ENCODE results near the gene IYD. TPM values are rescaled to one million over a fixed set of nuclear protein-coding genes. Genes with fewer than 3 reads are reported as not detected.
A peak's percentile ranks its signal among the peaks of the same experiment; 100 is the strongest.

IYD gene
- polyA plus RNA-seq, 1 experiment = not detected

DNA sequence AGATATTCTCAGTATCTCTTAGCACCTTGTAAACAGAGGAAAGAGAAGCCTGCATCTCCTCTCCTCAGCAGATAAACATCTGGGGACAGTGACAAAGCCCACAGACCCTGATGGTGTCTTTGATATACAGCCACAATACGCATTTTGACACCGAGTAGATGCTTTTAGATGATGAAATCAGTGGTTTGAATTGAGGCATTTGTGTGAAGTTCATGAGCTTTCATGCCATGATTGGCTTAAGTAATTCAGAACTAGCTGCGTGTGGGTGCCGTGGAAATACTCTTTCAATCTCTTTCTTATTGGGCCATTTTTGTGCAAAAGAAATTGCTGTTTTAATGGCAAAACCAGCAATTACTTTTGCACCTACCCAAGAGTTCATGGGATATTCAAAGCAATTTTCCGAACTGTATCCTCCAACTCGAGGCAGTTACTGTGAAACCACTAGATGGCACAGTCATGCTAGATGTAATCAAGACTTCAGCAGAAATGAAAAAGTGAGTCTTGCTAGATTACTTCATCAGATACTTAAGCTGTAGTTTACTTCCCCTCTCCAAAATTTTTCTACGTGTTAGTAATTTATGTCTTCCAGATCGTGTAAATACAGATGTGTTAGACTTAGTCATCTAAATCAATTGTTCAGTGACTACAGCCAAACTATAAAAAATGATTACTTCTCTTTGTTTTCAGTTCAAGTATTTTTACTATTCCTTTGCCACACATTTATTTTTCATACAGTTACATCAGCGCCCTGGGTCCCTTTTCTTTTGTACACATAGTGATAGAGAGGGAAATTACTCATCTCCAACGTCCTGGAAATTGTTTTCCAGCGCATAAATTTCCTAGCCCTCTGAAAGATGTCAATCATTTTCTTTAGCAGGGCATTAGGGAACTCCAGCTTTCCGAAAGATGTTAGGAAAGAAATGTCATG, 49.4 kb downstream of the IYD start:
- Histone ChIP-seq H3K27ac (ENCODE audit: low read depth, low read length) (no peak overlapping the region), H3K9me3 (ENCODE audit: control insufficient read depth, insufficient read depth, low read length) (no peaks in the 10 kb centered on the region), H3K4me3 (ENCODE audit: low read depth, low read length) (peak overlapping the region; percentile 38; the same call in 1 of the 2 replicates), H3K27me3 (ENCODE audit: control insufficient read depth, insufficient read depth, low read length) (no peaks in the 10 kb centered on the region)
- CTCF ChIA-PET = interaction anchor here (0.6 to 7.3 kb wide), 28 partner anchors 8 to 932 kb away, joined by 3 to 183 read pairs (median 4); no protein-coding TSS in a partner anchor
- TF ChIP-seq, protein P1, sequence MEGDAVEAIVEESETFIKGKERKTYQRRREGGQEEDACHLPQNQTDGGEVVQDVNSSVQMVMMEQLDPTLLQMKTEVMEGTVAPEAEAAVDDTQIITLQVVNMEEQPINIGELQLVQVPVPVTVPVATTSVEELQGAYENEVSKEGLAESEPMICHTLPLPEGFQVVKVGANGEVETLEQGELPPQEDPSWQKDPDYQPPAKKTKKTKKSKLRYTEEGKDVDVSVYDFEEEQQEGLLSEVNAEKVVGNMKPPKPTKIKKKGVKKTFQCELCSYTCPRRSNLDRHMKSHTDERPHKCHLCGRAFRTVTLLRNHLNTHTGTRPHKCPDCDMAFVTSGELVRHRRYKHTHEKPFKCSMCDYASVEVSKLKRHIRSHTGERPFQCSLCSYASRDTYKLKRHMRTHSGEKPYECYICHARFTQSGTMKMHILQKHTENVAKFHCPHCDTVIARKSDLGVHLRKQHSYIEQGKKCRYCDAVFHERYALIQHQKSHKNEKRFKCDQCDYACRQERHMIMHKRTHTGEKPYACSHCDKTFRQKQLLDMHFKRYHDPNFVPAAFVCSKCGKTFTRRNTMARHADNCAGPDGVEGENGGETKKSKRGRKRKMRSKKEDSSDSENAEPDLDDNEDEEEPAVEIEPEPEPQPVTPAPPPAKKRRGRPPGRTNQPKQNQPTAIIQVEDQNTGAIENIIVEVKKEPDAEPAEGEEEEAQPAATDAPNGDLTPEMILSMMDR (IDR thresholded peaks at IDR 0.05; ENCODE audit: low read depth, low read length) = peak; percentile 69
- DNase-seq (ENCODE audit: low read depth, low spot score) = peak; percentile 10
- POLR2A ChIA-PET = interaction anchor here (0.7 kb wide), 1 partner anchor 272 kb away, joined by 3 read pairs; no protein-coding TSS in a partner anchor

DNA sequence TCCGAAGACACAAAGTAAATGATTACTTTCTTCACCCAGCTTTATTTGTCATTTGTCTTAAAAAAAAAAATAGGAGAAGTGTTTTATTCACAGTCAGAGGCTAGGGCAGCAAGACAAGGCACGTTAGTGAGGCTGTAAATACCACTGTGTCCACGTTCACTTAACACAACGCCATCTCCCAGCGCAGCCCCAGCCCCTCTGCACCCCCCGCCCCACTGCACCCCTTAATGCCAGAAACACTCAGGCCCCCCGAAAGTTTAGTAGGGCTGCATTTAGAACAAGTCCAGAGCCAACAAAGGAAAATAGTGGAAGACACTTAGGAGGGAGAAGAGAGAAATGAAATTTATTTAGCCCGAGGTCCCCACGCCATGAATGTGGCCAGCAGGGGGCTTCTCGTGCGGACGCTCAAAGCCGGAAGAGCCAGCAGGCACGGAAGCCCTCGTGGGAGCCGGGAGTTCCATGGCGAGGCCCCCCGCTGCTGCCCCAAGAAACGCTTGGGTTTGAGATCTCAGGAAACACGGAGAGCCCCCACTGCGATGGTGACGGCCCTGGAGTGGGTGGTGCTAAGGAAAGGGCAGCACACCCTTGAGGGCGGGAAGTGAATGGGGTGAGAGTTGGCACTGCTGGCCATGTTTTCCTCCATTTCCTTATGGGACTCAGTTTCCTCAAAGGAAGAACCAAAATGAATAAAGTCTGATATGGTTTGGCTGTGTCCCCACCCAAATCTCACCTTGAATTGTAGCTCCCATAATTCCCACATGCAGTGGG, 50.2 kb downstream of the IYD start:
- H3K27me3 ChIP-seq (ENCODE audit: control insufficient read depth, insufficient read depth, low read length) = no peaks in the 10 kb centered on the region
- no peak overlapping the region for H3K27ac ChIP-seq (ENCODE audit: low read depth, low read length)
- H3K4me3 ChIP-seq (ENCODE audit: low read depth, low read length) = peak overlapping the region; percentile 38
- DNase-seq (ENCODE audit: low read depth, low spot score) = no peak
- H3K9me3 ChIP-seq (ENCODE audit: control insufficient read depth, insufficient read depth, low read length) = no peaks in the 10 kb centered on the region
- ChIA-PET CTCF (interaction anchor here (0.6 to 7.3 kb wide), 26 partner anchors 8 to 931 kb away, joined by 3 to 183 read pairs (median 4); no protein-coding TSS in a partner anchor), POLR2A (no interaction called here)
- TF ChIP-seq, protein P1 (IDR thresholded peaks at IDR 0.05; ENCODE audit: low read depth, low read length) = peak; percentile 67

DNA sequence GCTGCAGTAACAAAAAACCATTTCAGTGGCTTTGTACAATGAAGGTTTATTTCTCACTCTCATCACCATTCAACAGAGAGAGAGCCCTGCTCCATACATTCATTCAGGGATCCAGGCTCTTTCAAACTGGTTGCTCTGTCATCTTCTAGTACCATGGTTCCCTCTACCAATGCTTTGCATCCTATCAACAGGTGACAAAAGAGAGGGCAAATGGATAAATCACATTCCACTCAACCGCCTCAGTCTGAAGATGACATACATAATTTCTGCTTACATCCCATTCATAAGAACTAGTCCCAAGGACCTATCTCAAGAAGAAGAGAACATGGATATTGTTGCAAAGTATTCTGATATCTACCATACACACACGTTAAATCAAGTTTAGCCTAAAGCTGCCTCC, 51.6 kb downstream of the IYD start:
- DNase-seq (ENCODE audit: low read depth, low spot score) = no peak
- H3K9me3 ChIP-seq (ENCODE audit: control insufficient read depth, insufficient read depth, low read length) = no peaks in the 10 kb centered on the region
- ChIA-PET CTCF (interaction anchor here (0.6 to 7.3 kb wide), 3 partner anchors 292 to 396 kb away, joined by 3 to 183 read pairs (median 4); no protein-coding TSS in a partner anchor), POLR2A (no interaction called here)
- TF ChIP-seq, protein P1 (IDR thresholded peaks at IDR 0.05; ENCODE audit: low read depth, low read length) = no peak
- H3K27me3 ChIP-seq (ENCODE audit: control insufficient read depth, insufficient read depth, low read length) = no peaks in the 10 kb centered on the region
- H3K27ac ChIP-seq (ENCODE audit: low read depth, low read length) = no peak overlapping the region
- no peak overlapping the region for H3K4me3 ChIP-seq (ENCODE audit: low read depth, low read length)

DNA sequence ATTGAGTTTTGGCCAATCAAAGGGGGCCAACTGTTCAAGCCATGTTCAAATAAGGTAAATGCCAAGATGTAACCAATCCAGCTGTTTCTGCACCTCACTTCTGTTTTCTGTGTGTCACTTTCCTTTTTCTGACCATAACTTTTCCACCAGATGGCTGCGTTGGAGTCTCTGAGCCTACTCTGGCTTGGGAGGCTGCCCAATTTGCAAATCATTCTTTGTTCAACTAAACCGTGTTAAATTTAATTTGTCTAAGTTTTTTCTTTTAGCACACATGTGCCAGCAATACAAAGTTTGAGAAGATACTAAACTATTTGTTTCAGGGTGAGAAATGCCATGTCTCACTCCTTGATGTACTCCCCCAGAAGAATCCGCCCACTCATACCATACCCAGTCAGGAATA, 52.1 kb downstream of the IYD start:
- no peak for DNase-seq (ENCODE audit: low read depth, low spot score)
- Histone ChIP-seq H3K4me3 (ENCODE audit: low read depth, low read length) (no peak overlapping the region), H3K27me3 (ENCODE audit: control insufficient read depth, insufficient read depth, low read length) (no peaks in the 10 kb centered on the region), H3K9me3 (ENCODE audit: control insufficient read depth, insufficient read depth, low read length) (no peaks in the 10 kb centered on the region), H3K27ac (ENCODE audit: low read depth, low read length) (no peak overlapping the region)
- POLR2A ChIA-PET = no interaction called here
- TF ChIP-seq, protein P1 (IDR thresholded peaks at IDR 0.05; ENCODE audit: low read depth, low read length) = no peak
- CTCF ChIA-PET = interaction anchor here (0.6 to 7.3 kb wide), 2 partner anchors 340 to 395 kb away, joined by 4 to 183 read pairs; no protein-coding TSS in a partner anchor

Data from AG04450 (cell line).